ENCODE measurements around the gene SF1.

The SF1 gene

GRCh38 chr11:64726211-64726641, 52.1 kb downstream of the SF1 start:
- H3K27ac ChIP-seq (ENCODE audit: low read length): no peak overlapping the region
- H3K4me1 ChIP-seq (ENCODE audit: control insufficient read depth in 1 of 2, insufficient read depth in 2 of 2, low read length in 2 of 2): peaks cover 0 to 7% of the 10 kb centered on the region in 2 donors
- H3K9me3 ChIP-seq (ENCODE audit: control insufficient read depth in 1 of 2, low read length in 2 of 2): no peaks in the 10 kb centered on the region
- H3K4me3 ChIP-seq (ENCODE audit: low read depth in 1 of 2, low read length in 2 of 2): no peak overlapping the region
- peaks cover 0 to 8% of the 10 kb centered on the region in 2 donors for H3K36me3 ChIP-seq (ENCODE audit: control insufficient read depth in 1 of 2, insufficient read depth in 2 of 2, low read length in 2 of 2)
- peaks cover 6% of the 10 kb centered on the region for H3K27me3 ChIP-seq (ENCODE audit: low read depth, low read length)

GRCh38 chr11:64724863-64725532, 53.3 kb downstream of the SF1 start:
- no peaks in the 10 kb centered on the region for H3K9me3 ChIP-seq (ENCODE audit: control insufficient read depth in 1 of 2, low read length in 2 of 2)
- peaks cover 9% of the 10 kb centered on the region for H3K27me3 ChIP-seq (ENCODE audit: low read depth, low read length)
- no peak overlapping the region for H3K4me3 ChIP-seq (ENCODE audit: low read depth in 1 of 2, low read length in 2 of 2)
- peaks cover 0 to 7% of the 10 kb centered on the region in 2 donors for H3K4me1 ChIP-seq (ENCODE audit: control insufficient read depth in 1 of 2, insufficient read depth in 2 of 2, low read length in 2 of 2)
- no peak overlapping the region for H3K27ac ChIP-seq (ENCODE audit: low read length)
- H3K36me3 ChIP-seq (ENCODE audit: control insufficient read depth in 1 of 2, insufficient read depth in 2 of 2, low read length in 2 of 2): peaks cover 0 to 3% of the 10 kb centered on the region in 2 donors

GRCh38 chr11:64723907-64724862, 54.2 kb downstream of the SF1 start:
- Histone ChIP-seq H3K27ac (ENCODE audit: low read length) (no peak overlapping the region), H3K4me3 (ENCODE audit: low read depth in 1 of 2, low read length in 2 of 2) (no peak overlapping the region), H3K36me3 (ENCODE audit: control insufficient read depth in 1 of 2, insufficient read depth in 2 of 2, low read length in 2 of 2) (peaks cover 0 to 3% of the 10 kb centered on the region in 2 donors), H3K4me1 (ENCODE audit: control insufficient read depth in 1 of 2, insufficient read depth in 2 of 2, low read length in 2 of 2) (peaks cover 0 to 7% of the 10 kb centered on the region in 2 donors), H3K27me3 (ENCODE audit: low read depth, low read length) (peaks cover 12% of the 10 kb centered on the region), H3K9me3 (ENCODE audit: control insufficient read depth in 1 of 2, low read length in 2 of 2) (no peaks in the 10 kb centered on the region)

- Histone ChIP-seq H3K27ac (ENCODE audit: low read length) (no peak within 1 kb of the TSS), H3K27me3 (ENCODE audit: low read depth, low read length) (peaks cover 14% of the 10 kb centered on the region), H3K36me3 (ENCODE audit: control insufficient read depth in 1 of 2, insufficient read depth in 2 of 2, low read length in 2 of 2) (peaks cover 0 to 3% of the 10 kb centered on the region in 2 donors), H3K9me3 (ENCODE audit: control insufficient read depth in 1 of 2, low read length in 2 of 2) (no peaks in the 10 kb centered on the region), H3K4me1 (ENCODE audit: control insufficient read depth in 1 of 2, insufficient read depth in 2 of 2, low read length in 2 of 2) (peaks cover 0 to 7% of the 10 kb centered on the region in 2 donors), H3K4me3 (ENCODE audit: low read depth in 1 of 2, low read length in 2 of 2) (peak within 1 kb of the TSS; percentile 21 to 86)
These were observed 55.0 kb downstream of the SF1 start, which contains the start of gene NRXN2 for GRCh38 chr11:64723117-64723906. Gene NRXN2 (minus strand): TSS chr11:64723197. CDS start chr11:64713699, 9,498 bp downstream.

- Histone ChIP-seq H3K27me3 (ENCODE audit: low read depth, low read length) (peaks cover 17% of the 10 kb centered on the region), H3K36me3 (ENCODE audit: control insufficient read depth in 1 of 2, insufficient read depth in 2 of 2, low read length in 2 of 2) (peaks cover 0 to 3% of the 10 kb centered on the region in 2 donors), H3K9me3 (ENCODE audit: control insufficient read depth in 1 of 2, low read length in 2 of 2) (no peaks in the 10 kb centered on the region), H3K4me1 (ENCODE audit: control insufficient read depth in 1 of 2, insufficient read depth in 2 of 2, low read length in 2 of 2) (peaks cover 0 to 7% of the 10 kb centered on the region in 2 donors), H3K4me3 (ENCODE audit: low read depth in 1 of 2, low read length in 2 of 2) (no peak overlapping the region), H3K27ac (ENCODE audit: low read length) (no peak overlapping the region)
These were observed 55.9 kb downstream of the SF1 start for GRCh38 chr11:64722141-64723065.

- H3K4me3 ChIP-seq (ENCODE audit: low read depth in 1 of 2, low read length in 2 of 2): no peak overlapping the region
- H3K27me3 ChIP-seq (ENCODE audit: low read depth, low read length): peaks cover 25% of the 10 kb centered on the region
- H3K27ac ChIP-seq (ENCODE audit: low read length): no peak overlapping the region
These were observed 57.0 kb downstream of the SF1 start for GRCh38 chr11:64721359-64721699.

GRCh38 chr11:64720640-64721358, 57.5 kb downstream of the SF1 start:
- H3K36me3 ChIP-seq (ENCODE audit: control insufficient read depth in 1 of 2, insufficient read depth in 2 of 2, low read length in 2 of 2): no peaks in the 10 kb centered on the region
- H3K9me3 ChIP-seq (ENCODE audit: control insufficient read depth in 1 of 2, low read length in 2 of 2): no peaks in the 10 kb centered on the region
- H3K4me3 ChIP-seq (ENCODE audit: low read depth in 1 of 2, low read length in 2 of 2): no peak overlapping the region
- peaks cover 0 to 7% of the 10 kb centered on the region in 2 donors for H3K4me1 ChIP-seq (ENCODE audit: control insufficient read depth in 1 of 2, insufficient read depth in 2 of 2, low read length in 2 of 2)
- H3K27me3 ChIP-seq (ENCODE audit: low read depth, low read length): peaks cover 30% of the 10 kb centered on the region
- H3K27ac ChIP-seq (ENCODE audit: low read length): no peak overlapping the region

More at GRCh38 chr11:64721359-64721699, 57.0 kb downstream of the SF1 start:
- Histone ChIP-seq H3K9me3 (ENCODE audit: control insufficient read depth in 1 of 2, low read length in 2 of 2) (no peaks in the 10 kb centered on the region), H3K4me1 (ENCODE audit: control insufficient read depth in 1 of 2, insufficient read depth in 2 of 2, low read length in 2 of 2) (peaks cover 0 to 7% of the 10 kb centered on the region in 2 donors), H3K36me3 (ENCODE audit: control insufficient read depth in 1 of 2, insufficient read depth in 2 of 2, low read length in 2 of 2) (no peaks in the 10 kb centered on the region)

- no peaks in the 10 kb centered on the region for H3K9me3 ChIP-seq (ENCODE audit: control insufficient read depth in 1 of 2, low read length in 2 of 2)
- H3K27ac ChIP-seq (ENCODE audit: low read length): no peak overlapping the region
- no peak overlapping the region for H3K4me3 ChIP-seq (ENCODE audit: low read depth in 1 of 2, low read length in 2 of 2)
- peaks cover 0 to 7% of the 10 kb centered on the region in 2 donors for H3K4me1 ChIP-seq (ENCODE audit: control insufficient read depth in 1 of 2, insufficient read depth in 2 of 2, low read length in 2 of 2)
- peaks cover 34% of the 10 kb centered on the region for H3K27me3 ChIP-seq (ENCODE audit: low read depth, low read length)
- H3K36me3 ChIP-seq (ENCODE audit: control insufficient read depth in 1 of 2, insufficient read depth in 2 of 2, low read length in 2 of 2): no peaks in the 10 kb centered on the region
These were observed 58.2 kb downstream of the SF1 start for GRCh38 chr11:64720167-64720566.

GRCh38 chr11:64719406-64719805, 58.9 kb downstream of the SF1 start:
- no peak overlapping the region for H3K4me3 ChIP-seq (ENCODE audit: low read depth in 1 of 2, low read length in 2 of 2)
- H3K9me3 ChIP-seq (ENCODE audit: control insufficient read depth in 1 of 2, low read length in 2 of 2): no peaks in the 10 kb centered on the region
- H3K4me1 ChIP-seq (ENCODE audit: control insufficient read depth in 1 of 2, insufficient read depth in 2 of 2, low read length in 2 of 2): peaks cover 0 to 7% of the 10 kb centered on the region in 2 donors
- H3K27me3 ChIP-seq (ENCODE audit: low read depth, low read length): peaks cover 39% of the 10 kb centered on the region
- H3K36me3 ChIP-seq (ENCODE audit: control insufficient read depth in 1 of 2, insufficient read depth in 2 of 2, low read length in 2 of 2): no peaks in the 10 kb centered on the region
- H3K27ac ChIP-seq (ENCODE audit: low read length): no peak overlapping the region

- no peak overlapping the region for H3K27ac ChIP-seq (ENCODE audit: low read length)
- H3K9me3 ChIP-seq (ENCODE audit: control insufficient read depth in 1 of 2, low read length in 2 of 2): no peaks in the 10 kb centered on the region
- H3K4me3 ChIP-seq (ENCODE audit: low read depth in 1 of 2, low read length in 2 of 2): no peak overlapping the region
- H3K36me3 ChIP-seq (ENCODE audit: control insufficient read depth in 1 of 2, insufficient read depth in 2 of 2, low read length in 2 of 2): no peaks in the 10 kb centered on the region
- peaks cover 0 to 6% of the 10 kb centered on the region in 2 donors for H3K4me1 ChIP-seq (ENCODE audit: control insufficient read depth in 1 of 2, insufficient read depth in 2 of 2, low read length in 2 of 2)
- peaks cover 43% of the 10 kb centered on the region for H3K27me3 ChIP-seq (ENCODE audit: low read depth, low read length)
These were observed 59.6 kb downstream of the SF1 start for GRCh38 chr11:64718780-64719124.
